Epithelial cell of proximal tubule (primary cell): ENCODE data around the gene GOLGA3. TPM values are rescaled to one million over a fixed set of nuclear protein-coding genes. Genes with fewer than 3 reads are reported as not detected.
"Not testable (repeated sequence)": the region's sequence is repeated elsewhere in the genome, so short reads cannot be mapped to it uniquely, and the experiment has no call there.

Source experiments
- DNase-seq: peaks from one replicate; pipeline ENCODE4 v3.0.0-alpha.2; 2011; ENCODE audit warnings: low read depth
- H3K4me3 ChIP-seq: 2 replicates; pipeline ENCODE4 v1.5.1; 2011; ENCODE audit warnings: low read depth, mild to moderate bottlenecking, low read length
- CTCF ChIP-seq: conservative IDR thresholded peaks from 2 replicates; pipeline ENCODE4 v1.5.1; 2012; ENCODE audit warnings: low read depth, mild to moderate bottlenecking, low read length
- total RNA-seq: library from RNA; depleted of rRNA; stranded (reverse); fragments of >200 nt; gene quantifications from 2 replicates; pipeline ENCODE4 v1.2.3, GENCODE V29; 2015

GOLGA3 gene
- total RNA-seq, 1 donor from 2014 or later = 46.0 TPM

- no peak for TF ChIP-seq CTCF
- no peak overlapping the region for H3K4me3 ChIP-seq
- no peak for DNase-seq
Measured at GRCh38 chr12:132841151-132841550, 12.5 kb upstream of the GOLGA3 start.

GRCh38 chr12:132840536-132840935, 11.9 kb upstream of the GOLGA3 start:
- TF ChIP-seq CTCF = no peak
- no peak overlapping the region for H3K4me3 ChIP-seq
- DNase-seq = no peak

GRCh38 chr12:132839558-132840235, 11.0 kb upstream of the GOLGA3 start:
- TF ChIP-seq CTCF = no peak
- no peak for DNase-seq
- H3K4me3 ChIP-seq = no peak overlapping the region

- TF ChIP-seq CTCF = no peak
- H3K4me3 ChIP-seq = no peak overlapping the region
- no peak for DNase-seq
Measured at GRCh38 chr12:132838410-132839080, 9.9 kb upstream of the GOLGA3 start.

- H3K4me3 ChIP-seq = no peak overlapping the region
- TF ChIP-seq CTCF = no peak
- no peak for DNase-seq
Measured at GRCh38 chr12:132837693-132838409, 9.2 kb upstream of the GOLGA3 start.

- TF ChIP-seq CTCF = no peak
- DNase-seq = no peak
- H3K4me3 ChIP-seq = no peak overlapping the region
Measured at GRCh38 chr12:132836795-132837331, 8.2 kb upstream of the GOLGA3 start.

- not testable (repeated sequence) for DNase-seq, H3K4me3 ChIP-seq
Measured at GRCh38 chr12:132836230-132836629, 7.6 kb upstream of the GOLGA3 start.
